Cerebellar nuclear complex (tissue), 1 donor: Measurements from ENCODE around the gene FCHSD1.
"Not testable (repeated sequence)": the region's sequence is repeated elsewhere in the genome, so short reads cannot be mapped to it uniquely, and the experiment has no call there.

ENCODE experiments used
- DNase-seq, 2 experiments: peaks; one replicate each; lab custom pipeline; 2025; lab: John Stamatoyannopoulos, UW

Gene FCHSD1

DNA sequence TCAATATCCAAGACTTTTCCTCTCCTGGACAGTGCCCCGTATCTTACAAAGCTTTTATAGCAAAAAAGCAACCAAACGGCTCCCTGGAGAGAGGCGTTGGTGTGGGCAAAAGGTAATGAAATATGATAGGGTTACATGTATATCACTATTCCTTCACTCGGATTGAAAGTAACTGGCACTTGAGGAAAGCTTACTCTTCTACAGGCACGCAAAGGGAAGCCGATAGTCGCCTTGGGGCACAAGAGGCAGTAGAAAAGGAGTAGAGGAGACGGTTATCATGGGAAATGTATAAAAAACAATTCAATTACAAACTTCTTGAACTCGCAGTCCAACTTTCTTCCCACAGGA is 33.6 kb downstream of the FCHSD1 start:
- DNase-seq, result no peak

DNA sequence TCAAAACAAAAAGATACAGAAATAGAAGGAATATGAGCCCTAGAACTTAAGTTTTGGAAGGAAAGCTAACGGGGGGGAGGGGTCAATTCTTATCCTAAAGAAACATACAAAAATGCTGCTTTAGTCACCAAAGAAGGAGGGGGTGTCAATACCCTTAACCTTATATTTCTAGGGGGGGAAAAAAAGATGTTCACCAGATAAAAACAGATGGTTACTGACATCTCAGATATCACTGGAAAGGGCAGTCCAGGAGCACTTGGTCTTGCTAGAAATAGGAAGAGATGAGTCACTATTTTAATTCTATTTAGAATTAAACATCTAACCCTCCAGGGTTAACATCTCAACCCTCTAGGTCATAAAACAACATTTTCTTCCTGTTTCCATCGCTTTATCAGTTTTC is 34.1 kb downstream of the FCHSD1 start:
- DNase-seq, result no peak

DNA sequence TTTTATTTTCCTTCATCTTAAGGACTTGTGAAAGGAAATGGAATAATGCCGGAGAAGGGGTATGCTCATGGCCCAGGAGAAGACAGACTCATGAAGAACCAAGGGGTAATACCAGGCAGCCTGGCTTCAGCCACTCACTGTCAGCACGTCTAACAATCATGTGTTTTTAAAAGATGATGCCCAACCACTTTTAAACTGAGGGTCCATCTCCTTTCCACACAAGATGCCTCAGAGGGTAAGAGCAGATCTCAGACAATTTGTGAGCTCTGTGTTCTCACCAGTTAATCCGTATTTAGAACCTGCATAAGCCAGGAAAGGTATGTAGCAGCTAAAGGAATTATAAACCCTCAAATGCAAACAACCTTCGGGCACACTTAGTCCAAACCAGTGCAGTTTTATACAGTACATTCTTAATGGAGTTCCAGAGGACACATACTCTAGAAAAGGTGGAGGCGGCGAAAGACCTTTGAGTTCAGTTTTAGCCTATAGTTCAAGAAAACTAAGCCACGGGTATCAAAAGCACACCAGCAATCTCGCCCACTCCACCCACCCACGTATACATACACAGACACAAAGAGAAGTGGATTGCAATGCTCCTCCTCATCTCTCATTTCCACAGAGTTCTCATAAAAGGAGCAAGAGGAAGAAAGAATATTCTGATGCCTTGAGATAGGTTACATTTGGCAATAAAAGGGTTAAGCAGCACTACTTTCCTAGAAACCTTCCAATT is 35.1 kb downstream of the FCHSD1 start:
- no peak for DNase-seq

DNA sequence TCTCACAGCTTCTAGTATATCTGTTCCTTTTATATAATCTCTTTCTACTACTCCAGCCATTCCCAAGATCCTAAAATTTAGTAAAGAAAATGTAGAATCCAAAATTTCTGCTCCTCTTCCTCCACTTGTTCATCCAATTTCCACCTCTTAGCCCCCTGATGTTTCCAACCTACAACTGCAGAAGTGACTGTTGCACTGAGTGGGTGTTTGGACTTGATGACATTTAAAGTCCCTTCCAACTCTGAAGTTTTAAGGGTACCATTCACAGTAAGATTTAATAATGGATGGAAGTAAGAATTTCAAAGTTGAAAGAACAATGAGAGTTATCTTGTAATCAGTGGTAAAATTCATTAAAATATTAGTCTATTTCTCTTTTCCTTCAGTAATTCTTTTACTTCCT is 37.9 kb downstream of the FCHSD1 start:
- DNase-seq, result no peak

DNA sequence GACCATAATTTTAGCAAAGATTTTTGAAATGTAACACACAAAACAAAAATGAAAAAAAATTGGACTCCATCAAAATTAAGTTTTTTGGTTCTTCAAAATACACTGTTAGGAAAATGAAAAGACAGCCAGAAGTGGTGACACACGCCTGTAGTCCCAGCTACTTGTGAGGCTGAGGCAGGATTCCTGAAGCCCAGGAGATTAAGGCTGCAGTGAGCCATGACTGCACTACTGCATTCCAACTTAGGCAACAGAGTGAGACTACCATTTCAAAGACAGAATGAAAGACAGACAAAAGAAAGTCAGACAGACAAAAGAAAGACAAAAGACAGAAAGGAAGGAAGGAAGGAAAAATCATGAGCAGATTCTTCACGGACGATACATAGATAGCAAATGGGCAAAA is 39.9 kb downstream of the FCHSD1 start:
- DNase-seq, result no peak

DNA sequence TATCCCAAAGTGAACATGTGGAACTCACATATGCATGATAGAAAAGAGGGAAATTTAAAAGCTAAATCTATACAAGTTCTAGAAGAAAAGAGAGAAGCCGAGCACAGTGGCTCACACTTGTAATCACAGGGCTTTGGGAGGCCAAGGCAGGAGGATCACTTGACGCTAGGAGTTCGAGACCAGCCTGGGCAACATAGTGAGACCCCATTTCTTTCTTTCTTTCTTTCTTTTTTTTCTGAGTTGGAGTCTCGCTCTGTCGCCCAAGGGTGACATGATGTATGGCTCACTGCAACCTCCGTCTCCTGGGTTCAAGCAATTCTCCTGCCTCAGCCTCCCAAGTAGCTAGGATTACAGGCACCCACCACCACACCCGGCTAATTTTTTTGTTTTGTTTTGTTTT is 41.3 kb downstream of the FCHSD1 start:
- not testable (repeated sequence) for DNase-seq

DNA sequence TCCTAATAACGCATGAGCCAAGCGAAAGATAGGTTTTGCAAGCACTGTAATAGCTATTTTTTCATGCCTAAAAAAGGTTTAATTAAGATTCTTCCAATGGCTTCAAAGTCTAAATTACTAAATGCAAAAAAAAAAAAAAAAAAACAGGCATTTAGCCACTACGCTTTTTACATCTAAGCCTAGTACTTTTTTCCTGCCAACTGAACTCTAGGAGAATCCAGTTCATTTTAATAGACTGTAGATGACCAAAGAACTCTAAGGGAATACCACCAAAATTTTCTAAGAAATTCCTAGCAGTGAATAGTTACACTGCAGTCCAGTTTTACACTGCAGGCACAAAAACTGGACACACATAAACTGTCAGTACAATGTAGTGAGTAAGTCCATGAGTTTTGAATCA is 42.2 kb downstream of the FCHSD1 start:
- DNase-seq, result no peak

DNA sequence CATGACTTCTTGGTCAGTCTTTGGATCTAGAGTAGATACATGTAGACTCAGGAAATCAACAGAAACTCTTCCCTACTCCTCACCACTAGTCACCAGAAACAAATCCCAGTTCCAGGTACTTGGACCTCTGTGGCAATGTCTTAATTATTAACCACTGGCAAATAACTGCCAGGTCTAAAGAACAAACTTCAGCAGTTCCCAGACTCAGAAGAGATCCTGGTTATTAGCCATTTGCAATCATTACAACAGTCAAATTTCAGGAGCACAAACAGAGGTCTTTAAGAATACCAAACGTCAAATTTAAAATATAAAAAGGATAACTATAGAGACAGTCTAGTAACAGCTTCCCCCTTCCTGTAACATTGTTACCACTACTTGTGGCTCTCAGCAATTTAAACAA is 42.7 kb downstream of the FCHSD1 start:
- DNase-seq, result no peak

DNA sequence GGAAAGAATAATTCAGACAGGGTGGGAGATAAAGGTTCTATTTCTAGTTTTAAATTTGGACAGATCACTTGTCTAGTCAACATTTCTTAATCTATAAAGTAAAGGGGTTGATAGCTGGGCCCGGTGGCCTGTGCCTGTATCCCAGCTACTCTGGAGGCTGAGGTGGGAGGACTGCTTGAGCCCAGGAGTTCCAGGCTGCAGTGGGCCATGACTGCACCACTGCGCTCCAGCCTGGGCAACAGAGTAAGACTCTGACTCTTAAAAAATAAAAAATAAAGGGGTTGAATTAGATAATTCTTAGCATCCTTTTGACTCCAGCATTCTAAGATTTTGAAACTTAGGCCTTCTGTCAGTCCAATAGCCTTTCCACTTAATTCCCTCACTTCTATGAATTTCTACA is 43.2 kb downstream of the FCHSD1 start:
- DNase-seq, result no peak

DNA sequence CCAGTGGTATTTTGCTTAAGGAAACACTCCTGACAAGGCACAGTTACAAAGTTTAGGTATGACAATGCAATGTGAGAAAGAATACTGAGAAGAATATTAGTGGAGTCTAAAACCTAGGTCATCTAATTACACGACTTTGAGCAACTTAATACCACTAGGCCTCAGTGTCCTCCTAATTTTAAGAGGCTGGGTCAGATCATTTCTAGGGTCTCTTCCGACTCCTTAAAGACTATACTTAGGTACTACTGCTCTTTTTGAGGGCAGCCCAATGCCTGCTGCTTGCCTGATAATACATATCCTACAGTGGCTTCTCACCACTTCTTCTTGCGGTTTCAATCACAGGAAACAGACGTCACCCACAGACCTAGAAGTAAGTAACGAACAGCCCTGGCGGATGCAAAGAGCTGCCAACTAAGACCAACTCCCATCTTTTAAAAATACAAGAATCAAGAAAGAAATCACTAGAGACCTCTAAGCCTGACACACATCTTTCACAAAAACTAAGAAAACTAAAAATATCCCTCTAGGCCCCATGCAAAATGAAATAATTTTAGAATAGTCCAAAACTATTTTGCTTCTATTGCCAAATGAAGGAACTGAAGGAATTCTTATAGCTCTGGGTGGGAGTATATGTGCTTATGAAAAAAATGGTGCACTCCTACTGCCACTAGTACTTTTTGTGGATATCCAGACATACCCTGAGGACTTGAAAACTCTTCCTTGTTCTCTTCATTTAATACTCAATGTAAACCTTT is 45.5 kb downstream of the FCHSD1 start:
- no peak for DNase-seq

DNA sequence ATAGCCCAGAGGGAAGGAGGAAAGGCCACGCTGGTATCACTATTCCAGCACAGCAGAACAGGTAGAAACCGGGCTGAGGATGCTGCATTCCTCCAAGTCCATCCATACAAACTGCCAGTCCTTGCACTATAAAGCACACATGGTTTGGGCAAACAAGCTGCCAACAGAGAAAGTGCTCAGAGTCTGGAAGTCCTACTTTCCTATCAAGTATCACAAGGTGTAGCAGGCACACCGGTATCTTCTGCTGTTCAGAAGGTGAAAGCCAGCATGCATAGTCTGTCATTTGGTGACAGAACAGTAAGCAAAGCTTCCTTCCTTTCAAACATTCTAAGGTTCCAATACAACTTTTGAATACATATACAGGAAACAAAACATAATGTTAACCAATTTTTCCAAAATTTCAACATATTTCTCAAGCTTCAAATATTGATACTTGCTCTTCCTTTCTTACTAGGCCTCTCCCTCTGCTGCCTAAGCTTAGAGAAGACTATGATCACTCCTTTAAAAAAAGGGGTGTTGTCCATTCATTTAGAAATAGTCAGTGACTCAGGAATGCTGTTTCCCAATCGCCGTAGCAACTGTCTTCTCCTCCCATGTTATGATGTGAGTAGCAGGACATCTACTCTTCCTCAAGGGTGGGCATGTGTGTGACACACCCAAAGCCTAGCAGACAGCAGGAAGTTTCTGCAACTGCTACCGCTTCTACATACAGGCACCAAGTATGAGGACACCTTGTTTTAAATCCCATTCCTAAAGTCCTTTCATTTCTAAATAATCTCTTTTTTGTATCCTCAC is 47.1 kb downstream of the FCHSD1 start:
- DNase-seq, result no peak

DNA sequence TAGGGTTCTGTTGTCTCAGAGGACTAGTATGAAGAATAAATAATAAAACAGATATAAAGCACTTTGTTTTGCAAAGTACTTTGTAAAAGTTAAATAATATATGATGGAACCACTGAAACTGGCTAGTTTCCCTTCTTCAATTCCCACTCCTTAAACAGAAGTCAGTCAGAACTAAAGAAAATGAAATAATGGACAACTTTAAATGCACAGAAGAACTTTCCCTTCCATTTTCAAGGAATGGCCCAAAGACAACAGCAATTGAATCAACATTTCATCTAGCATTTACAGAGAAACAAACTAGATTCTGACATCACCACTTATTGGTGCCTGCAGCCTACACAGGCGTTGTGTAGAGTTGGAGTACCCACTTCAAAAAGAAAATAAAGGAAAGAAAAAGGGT is 48.6 kb downstream of the FCHSD1 start:
- no peak for DNase-seq

DNA sequence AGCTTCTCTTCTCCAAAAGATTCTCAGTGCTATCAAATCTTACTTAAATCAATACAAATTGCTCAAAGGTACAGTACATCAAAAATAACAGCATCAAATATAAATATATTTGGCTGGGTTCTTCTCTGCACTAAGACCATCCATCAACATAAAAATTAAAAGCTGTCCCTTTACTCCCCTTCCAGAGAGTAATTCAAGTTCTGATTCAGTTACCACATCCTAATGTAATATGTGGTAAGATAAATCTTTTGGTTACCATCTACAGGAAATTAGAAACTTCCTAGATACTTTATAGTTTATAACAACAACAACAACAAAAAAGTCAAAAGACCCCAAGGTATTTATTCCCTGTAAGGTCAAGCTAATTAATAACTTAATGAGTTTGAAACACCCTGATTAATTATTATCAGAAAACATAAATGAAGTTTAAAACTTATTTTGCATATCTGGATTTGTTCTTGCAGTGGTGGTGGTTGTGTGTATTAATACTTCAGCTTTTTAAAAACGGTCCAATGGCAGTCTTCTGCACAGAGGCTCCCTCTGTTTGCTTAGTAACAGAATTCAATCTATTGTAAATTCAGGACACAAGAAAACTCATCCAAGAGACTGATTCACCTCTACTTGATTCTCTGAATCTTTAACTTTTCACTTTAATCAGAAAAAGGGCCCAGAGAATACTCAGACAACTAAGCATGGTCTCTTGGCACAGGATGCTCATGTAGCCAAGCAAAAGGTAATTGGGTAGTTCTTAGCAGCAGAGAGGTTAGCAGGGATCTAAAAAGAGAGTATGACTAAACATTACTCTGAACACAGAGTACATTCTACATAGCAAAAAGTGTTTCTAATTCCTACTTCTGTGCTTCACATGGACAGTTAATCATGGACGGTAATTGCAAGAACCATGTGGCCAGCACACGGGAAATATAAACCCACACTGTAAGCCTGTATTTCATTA is 52.5 kb downstream of the FCHSD1 start:
- no peak for DNase-seq

DNA sequence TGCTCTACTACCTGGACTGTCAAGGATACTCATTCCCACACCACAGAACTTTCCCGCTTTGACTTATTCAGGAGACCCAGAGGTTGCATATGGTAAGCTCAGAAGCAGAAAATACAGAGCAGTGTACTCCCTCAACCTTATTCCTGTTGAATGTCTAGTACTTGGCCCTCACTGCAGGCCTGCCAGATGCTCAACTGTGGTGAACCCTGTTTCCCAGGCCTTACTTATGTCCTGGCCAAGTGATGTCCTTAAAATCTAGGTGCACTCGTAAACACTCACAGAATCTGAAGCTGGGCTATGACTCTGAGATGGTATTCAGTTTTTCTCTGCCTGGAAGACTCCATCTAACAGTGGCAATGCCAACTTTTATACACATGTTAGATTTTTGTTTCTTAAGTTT is 53.4 kb downstream of the FCHSD1 start:
- DNase-seq, result no peak

DNA sequence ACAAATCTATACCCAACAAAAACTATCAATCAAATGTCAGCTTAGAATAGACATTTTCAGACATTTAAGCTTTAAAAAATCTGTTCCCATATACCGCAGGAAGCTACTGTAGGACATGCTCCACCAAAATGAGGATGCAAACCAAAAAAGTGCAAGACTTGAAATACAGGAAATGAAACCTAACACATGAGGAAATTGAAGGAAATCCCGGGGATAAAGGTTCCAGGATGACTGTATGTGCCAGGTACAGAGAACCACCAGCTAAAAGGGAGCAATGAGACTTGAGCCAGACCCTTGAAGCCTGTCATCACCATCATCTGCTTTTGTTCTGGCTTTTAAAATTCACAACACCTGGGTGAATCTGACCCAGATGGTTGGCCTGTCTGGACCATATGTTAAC is 53.8 kb downstream of the FCHSD1 start:
- no peak for DNase-seq

DNA sequence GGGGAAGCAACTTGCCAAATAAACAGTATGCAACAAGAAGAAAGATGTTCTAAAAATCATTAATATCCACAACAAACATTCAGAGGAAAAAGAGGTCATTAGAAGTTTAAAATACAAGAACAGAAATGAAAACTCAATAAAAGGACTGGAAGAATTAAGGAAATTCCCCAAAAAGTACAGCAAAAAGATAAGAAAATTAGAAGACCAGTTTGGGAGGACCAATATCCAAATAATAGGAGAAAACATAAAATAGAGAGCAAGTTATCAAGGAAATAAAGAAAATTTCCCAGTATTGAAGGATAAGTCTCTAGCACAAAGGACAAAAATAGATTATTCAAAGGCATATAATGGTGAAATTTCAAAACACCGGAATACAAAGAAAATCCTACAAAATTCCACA is 54.4 kb downstream of the FCHSD1 start:
- no peak for DNase-seq

DNA sequence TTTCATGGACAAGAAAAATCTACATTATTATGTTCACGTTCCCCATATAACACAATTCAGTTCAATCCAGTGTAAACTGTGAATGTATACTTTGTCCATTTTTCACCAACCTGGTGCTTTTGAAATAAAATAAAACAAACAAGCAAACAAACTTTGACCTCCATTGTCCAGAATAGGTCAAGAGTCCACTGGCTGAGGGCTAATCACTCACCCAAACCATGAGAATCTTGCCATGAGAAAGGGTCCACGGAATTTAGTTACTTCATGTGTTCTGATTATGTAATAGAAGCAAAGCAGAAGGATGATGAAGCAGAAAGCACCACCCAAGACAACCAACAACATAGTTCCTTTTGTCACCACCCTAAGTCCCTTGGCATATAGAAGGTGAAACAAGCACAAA is 61.1 kb downstream of the FCHSD1 start:
- DNase-seq, result no peak
